PC-3 (cell line): ENCODE data around the gene CEACAM19.

ENCODE experiments used
- EZH2 ChIP-seq: fragments of 300-600 bp; sonication (generic); IDR thresholded peaks from one replicate; pipeline ENCODE4 v1.6.1; 2017; ENCODE audit warnings: antibody characterized with exemption, mild to moderate bottlenecking, low read length; ENCODE audit not compliant: unreplicated experiment
- TF ChIP-seq, protein P1 (sequence below): fragments of 300-600 bp; sonication (generic); conservative IDR thresholded peaks from 2 replicates; pipeline ENCODE4 v1.5.1; 2017; ENCODE audit warnings: antibody characterized with exemption, low read depth, mild to moderate bottlenecking, low read length

DNA sequence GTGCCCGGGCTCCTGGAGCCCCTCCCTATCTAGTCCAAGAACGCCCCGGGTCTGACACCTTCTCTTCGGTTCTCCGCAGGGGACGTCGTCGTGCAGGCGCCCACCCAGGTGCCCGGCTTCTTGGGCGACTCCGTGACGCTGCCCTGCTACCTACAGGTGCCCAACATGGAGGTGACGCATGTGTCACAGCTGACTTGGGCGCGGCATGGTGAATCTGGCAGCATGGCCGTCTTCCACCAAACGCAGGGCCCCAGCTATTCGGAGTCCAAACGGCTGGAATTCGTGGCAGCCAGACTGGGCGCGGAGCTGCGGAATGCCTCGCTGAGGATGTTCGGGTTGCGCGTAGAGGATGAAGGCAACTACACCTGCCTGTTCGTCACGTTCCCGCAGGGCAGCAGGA is 24.1 kb upstream of the CEACAM19 start:
- TF ChIP-seq, protein P1, sequence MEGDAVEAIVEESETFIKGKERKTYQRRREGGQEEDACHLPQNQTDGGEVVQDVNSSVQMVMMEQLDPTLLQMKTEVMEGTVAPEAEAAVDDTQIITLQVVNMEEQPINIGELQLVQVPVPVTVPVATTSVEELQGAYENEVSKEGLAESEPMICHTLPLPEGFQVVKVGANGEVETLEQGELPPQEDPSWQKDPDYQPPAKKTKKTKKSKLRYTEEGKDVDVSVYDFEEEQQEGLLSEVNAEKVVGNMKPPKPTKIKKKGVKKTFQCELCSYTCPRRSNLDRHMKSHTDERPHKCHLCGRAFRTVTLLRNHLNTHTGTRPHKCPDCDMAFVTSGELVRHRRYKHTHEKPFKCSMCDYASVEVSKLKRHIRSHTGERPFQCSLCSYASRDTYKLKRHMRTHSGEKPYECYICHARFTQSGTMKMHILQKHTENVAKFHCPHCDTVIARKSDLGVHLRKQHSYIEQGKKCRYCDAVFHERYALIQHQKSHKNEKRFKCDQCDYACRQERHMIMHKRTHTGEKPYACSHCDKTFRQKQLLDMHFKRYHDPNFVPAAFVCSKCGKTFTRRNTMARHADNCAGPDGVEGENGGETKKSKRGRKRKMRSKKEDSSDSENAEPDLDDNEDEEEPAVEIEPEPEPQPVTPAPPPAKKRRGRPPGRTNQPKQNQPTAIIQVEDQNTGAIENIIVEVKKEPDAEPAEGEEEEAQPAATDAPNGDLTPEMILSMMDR, result no peak
- TF ChIP-seq EZH2, result no peak
